HG02610 (cell line): ENCODE results near the gene PSD4.

Experiments used
- ATAC-seq: cut with Tn5 transposase; IDR thresholded peaks from one replicate; pipeline ENCODE4 v1.9.1; 2021; ENCODE audit warnings: mild to moderate bottlenecking, moderate library complexity; ENCODE audit not compliant: unreplicated experiment

PSD4 gene

DNA sequence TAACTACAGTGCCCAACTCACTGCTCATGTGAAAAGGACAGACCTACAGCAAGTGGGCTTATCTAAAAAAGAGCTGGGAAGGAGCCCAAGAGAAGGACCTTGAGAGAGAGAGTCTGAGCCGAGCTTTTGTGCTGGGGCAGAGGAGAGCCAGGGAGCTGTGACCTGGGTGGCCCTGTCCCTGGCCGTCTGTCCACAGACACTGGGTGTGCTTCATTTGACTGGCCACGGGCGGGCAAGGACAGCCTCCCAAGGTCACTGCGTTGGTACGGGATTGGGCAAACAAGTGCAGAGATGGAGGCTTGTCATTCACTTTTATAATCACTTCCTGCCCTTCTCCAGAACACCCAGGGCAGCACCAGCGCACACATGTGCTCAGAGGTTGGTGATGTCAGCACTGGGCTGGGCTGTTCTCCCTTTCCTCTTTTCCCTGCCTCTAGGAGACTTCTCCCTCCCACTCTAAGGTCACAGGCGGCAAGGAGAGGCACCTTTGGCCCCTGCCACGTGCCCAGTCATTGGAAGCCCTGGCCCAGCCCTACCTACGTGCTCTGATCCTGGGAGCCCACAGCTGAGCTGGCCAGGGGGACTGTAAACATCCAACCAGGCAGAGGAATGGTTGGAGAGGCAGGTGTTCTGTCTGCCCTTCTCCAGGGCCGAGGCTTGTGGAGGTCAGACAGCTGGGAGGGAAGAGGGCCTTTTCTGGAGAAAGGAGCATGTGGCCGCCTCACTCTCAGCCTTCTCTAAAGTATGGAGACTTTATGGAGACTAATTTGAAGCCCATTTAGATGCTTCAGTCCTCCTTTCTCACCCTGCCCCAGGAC is 6.4 kb upstream of the PSD4 start:
- no peak for ATAC-seq

- no peak for ATAC-seq
These were observed 5.8 kb upstream of the PSD4 start for GRCh38 chr2:113167962-113168340.

DNA sequence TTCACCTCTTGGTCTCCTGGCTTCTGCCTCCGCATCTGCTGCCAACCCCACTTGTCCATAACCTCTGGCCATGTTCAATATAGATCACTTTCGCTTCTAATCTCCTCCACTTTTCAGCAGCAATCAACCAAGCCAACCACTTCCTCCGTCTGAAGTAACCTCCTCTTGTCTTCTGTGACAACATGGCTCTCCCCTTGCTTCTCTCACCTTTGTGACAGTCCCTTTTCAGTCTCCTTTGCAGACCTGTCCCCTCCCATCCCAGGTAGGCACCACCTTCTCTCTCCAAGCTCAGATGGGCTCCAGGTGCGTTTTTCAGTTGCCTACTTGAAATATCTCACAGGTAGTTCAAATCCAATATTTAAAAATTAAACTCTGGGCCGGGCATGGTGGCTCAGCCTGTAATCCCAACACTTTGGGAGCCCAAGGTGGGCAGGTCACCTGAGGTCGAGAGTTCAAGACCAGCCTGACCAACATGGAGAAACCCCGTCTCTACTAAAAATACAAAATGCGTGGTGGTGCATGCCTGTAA is 4.7 kb upstream of the PSD4 start:
- no peak for ATAC-seq

DNA sequence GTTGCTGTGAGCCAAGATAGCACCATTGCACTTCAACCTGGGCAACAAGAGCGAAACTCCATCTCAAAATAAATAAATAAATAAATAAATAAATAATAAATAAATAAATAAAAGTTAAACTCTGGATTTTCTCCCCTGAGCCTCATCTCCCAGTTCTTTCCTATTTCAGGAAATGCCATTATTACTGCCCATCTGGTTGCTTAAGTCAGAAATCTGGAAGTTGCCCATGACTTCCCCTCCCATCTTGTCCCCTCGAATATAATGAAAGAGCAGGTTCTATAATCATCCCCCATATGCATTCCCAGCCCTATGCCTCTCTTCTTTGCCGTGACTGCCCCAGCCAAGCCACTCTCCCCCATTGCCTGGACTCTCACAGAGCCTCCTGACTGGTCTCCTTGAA is 4.2 kb upstream of the PSD4 start:
- ATAC-seq = no peak

GRCh38 chr2:113171334-113172075 is 2.3 kb upstream of the PSD4 start:
- no peak for ATAC-seq

- ATAC-seq = no peak
These were observed 840 bp upstream of the PSD4 start for GRCh38 chr2:113172721-113173541.

DNA sequence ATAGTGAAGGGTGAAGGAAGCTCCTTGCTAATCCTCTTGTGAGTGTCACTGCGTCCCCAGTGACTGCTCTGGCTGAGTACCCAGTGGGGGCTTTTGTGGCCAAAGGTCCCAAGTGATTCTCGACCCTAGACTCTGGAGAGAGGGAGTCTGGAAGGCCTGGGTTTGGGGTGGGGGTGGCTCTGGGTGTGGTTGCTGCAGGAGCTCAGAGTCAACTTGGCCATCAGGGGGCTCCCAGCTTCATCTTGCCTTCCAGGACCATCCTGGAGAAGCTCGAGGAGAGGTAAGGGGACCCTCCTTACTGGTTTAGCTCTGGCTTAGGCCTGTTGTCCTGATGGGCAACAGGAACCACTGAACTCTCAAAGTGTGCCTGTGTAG is 592 bp downstream of the PSD4 start:
- ATAC-seq = no peak

DNA sequence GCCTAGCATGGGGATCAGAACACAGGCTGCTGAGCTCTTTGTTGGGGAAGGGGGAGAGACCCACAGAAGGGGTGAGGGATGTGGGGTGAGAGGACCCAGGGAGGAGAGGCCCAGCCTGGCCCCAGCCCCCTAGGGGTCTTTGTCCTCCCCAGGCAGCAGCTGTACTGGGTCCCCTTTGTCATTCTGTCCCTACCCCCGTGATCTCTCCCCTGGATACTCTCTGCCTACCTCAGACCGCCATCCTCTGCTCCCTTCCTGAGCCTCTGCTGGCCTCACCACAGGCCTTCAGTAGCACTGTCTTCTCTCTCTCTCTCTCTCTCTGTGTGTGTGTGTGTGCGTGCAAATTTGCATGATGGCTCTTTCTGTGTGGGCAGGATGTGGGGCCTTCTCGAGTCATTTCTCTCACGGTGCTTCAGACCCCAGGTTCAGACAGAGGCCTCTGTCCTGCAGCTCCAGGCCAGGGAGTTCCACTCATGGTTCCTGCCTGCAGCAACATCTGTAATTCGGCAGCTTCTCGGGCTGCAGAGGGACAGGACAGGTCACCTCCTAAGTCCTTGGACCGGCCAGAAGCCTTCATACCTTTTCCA is 1.4 kb downstream of the PSD4 start:
- ATAC-seq = peak; percentile 69

GRCh38 chr2:113175736-113176695 is 2.2 kb downstream of the PSD4 start:
- no peak for ATAC-seq

DNA sequence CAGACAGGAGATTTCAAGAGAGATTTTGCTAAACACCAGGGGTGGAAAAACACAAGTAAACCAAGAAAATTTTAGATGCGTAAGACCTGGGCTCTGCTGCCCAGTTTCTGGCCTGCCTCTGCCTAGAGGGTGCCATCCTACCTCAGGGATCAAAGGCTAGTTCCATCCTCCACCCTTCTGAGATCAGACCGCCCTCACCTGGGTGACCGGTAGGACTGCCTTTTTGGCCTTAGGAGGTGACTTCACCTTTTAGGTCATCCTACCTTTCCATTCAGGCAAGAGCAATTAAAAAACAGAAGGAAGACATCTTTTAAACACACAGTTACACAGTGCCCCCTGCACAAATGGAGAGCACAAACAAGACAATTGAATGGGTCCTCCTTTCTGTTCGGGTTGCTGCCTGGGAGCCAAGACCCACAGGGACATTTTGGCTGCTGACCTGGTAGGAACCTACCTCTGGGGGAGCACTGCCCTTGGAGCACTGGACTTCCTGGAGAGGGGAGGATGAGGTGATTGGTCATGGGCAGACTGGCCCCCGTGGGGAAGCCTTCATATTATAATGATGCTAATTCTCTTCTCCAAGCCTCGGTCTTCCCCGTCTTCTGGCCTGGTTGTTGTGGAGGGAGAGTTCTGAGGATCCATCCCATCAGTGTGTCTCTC is 3.1 kb downstream of the PSD4 start:
- no peak for ATAC-seq

- no peak for ATAC-seq
These were observed 4.4 kb downstream of the PSD4 start for GRCh38 chr2:113178069-113178746.

GRCh38 chr2:113178891-113179290 is 5.1 kb downstream of the PSD4 start:
- no peak for ATAC-seq

DNA sequence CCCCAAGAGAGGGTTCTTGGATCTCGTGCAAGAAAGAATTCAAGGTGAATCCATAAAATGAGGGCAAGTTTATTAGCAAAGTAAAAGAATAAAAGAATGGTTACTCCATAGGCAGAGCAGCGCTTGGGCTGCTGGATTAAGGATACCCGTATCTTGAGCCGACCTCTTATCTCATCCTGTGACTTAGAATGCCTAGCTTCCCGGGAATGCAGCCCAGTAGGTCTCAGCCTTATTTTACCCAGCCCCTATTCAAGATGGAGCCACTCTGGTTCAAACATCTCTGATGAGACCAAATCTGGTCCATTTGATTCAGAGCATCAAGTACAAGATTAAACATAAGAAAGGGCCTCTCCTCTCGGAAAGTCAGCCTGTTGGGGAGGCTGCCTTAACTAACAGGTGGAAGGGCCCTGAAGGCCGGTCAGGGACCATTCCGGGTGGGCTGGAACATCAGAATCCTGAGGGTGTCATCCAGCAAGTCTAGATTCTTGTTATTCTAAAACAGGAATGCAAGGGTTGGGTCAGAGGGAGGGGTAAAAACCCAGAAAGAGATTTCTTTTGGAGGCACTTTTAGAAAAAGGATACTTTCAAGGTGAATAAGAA is 5.8 kb downstream of the PSD4 start:
- no peak for ATAC-seq

GRCh38 chr2:113180131-113180946 is 6.6 kb downstream of the PSD4 start:
- no peak for ATAC-seq

DNA sequence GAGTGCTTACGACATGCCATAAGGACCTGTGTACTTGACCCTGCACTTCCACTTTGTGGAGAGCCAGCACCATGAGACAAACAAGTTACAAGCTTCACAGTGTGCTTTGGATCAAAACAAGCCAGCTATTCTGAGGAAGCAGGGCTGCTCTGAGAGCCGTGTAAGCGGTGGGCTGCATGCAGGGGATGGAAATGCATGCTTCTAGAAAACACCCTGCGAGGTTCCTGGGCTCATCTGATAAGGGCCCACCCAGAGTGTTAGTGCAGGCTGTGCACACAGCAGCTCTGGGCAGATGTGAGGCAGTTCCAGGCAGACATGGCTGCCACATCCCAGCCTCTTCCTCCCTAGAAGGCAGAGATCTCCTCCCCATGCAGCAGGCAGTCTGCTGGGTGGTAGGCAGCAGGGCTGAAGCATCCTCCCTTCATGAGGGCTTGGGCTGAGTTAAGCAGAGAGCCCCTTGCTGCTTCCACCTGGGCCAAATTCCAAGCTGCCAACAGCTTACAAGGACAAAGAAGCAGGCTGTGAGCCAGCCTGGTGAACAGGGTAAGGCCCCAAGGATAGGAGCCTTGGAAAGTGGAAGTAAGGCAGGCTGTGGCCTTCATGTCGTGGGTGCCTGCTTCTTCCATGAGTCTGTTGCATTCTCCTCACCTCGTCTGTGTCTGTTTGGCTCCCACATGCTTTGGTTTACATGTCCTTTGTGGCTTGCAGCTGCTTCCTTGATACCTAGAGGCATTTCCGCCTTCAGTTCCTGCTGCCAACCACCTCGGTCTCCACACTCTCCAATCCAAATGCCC is 7.7 kb downstream of the PSD4 start:
- no peak for ATAC-seq

- no peak for ATAC-seq
These were observed 8.9 kb downstream of the PSD4 start for GRCh38 chr2:113182471-113183260.
